ENCODE data around the gene BAZ2B.

DNA sequence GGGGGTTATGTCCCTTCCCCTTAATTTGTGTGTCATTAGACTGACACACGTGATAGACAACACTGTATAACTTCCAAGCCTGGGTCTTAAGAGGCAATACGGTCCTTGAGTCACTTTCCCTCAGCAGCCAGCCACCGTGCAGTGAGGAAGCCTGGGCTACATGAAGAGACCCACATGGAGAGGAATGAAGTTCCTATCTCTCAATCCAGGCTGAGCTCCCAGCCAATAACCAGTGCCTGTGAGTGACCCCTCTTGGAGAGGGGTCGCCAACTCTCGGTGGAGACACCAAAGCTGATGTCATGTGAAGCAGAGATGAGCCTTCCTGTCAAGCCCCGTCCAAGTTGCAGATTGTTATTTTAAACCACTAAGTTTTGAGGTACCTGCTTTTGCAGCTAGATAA, 324.2 kb downstream of the BAZ2B start:
- TF ChIP-seq CTCF (IDR thresholded peaks at IDR 0.05) = no peak
- no peak for TF ChIP-seq POLR2A (IDR thresholded peaks at IDR 0.05)

All from right lobe of liver (tissue), 4 donors.